ENCODE data around the gene LRMDA. TPM values are rescaled to one million over a fixed set of nuclear protein-coding genes. Genes with fewer than 3 reads are reported as not detected.
A peak's percentile ranks its signal among the peaks of the same experiment; 100 is the strongest.

Gene LRMDA
- total RNA-seq, 1 donor from 2014 or later, result 17.1 TPM

- DNase-seq (ENCODE audit: low spot score), result no peak
Observed at GRCh38 chr10:76331742-76332141, 900.3 kb downstream of the LRMDA start.

GRCh38 chr10:76333326-76333725 lies 901.9 kb downstream of the LRMDA start:
- DNase-seq (ENCODE audit: low spot score), result no peak

- no peak for DNase-seq (ENCODE audit: low spot score)
Observed at GRCh38 chr10:76333796-76334195, 902.4 kb downstream of the LRMDA start.

GRCh38 chr10:76334255-76334654 lies 902.8 kb downstream of the LRMDA start:
- no peak for DNase-seq (ENCODE audit: low spot score)

GRCh38 chr10:76336213-76336963 lies 905.0 kb downstream of the LRMDA start:
- peak; percentile 21 for DNase-seq (ENCODE audit: low spot score)

- DNase-seq (ENCODE audit: low spot score), result no peak
Observed at GRCh38 chr10:76337641-76338040, 906.2 kb downstream of the LRMDA start.

GRCh38 chr10:76338187-76338586 lies 906.8 kb downstream of the LRMDA start:
- DNase-seq (ENCODE audit: low spot score), result no peak

GRCh38 chr10:76341740-76342139 lies 910.3 kb downstream of the LRMDA start:
- no peak for DNase-seq (ENCODE audit: low spot score)

GRCh38 chr10:76342996-76343395 lies 911.6 kb downstream of the LRMDA start:
- no peak for DNase-seq (ENCODE audit: low spot score)

- DNase-seq (ENCODE audit: low spot score), result no peak
Observed at GRCh38 chr10:76347832-76348231, 916.4 kb downstream of the LRMDA start.

GRCh38 chr10:76350583-76350982 lies 919.2 kb downstream of the LRMDA start:
- DNase-seq (ENCODE audit: low spot score), result no peak

- no peak for DNase-seq (ENCODE audit: low spot score)
Observed at GRCh38 chr10:76352300-76352699, 920.9 kb downstream of the LRMDA start.

GRCh38 chr10:76353237-76353851 lies 921.9 kb downstream of the LRMDA start:
- DNase-seq (ENCODE audit: low spot score), result no peak

- DNase-seq (ENCODE audit: low spot score), result no peak
Observed at GRCh38 chr10:76354212-76354738, 922.9 kb downstream of the LRMDA start.

- DNase-seq (ENCODE audit: low spot score), result no peak
Observed at GRCh38 chr10:76354921-76355320, 923.5 kb downstream of the LRMDA start.

- no peak for DNase-seq (ENCODE audit: low spot score)
Observed at GRCh38 chr10:76356557-76356956, 925.1 kb downstream of the LRMDA start.

- DNase-seq (ENCODE audit: low spot score), result no peak
Observed at GRCh38 chr10:76357726-76358415, 926.4 kb downstream of the LRMDA start.

GRCh38 chr10:76358743-76359395 lies 927.4 kb downstream of the LRMDA start:
- DNase-seq (ENCODE audit: low spot score), result no peak

- no peak for DNase-seq (ENCODE audit: low spot score)
Observed at GRCh38 chr10:76375761-76376160, 944.3 kb downstream of the LRMDA start.

GRCh38 chr10:76382381-76382851 lies 951.0 kb downstream of the LRMDA start:
- DNase-seq (ENCODE audit: low spot score), result no peak

GRCh38 chr10:76388321-76389023 lies 957.0 kb downstream of the LRMDA start:
- no peak for DNase-seq (ENCODE audit: low spot score)

Data from mucosa of gallbladder (tissue), 1 donor.